Regular cardiac myocyte (primary cell): ENCODE data around the gene BRMS1L. TPM values are rescaled to one million over a fixed set of nuclear protein-coding genes. Genes with fewer than 3 reads are reported as not detected.

ENCODE experiments used
- total RNA-seq: library from RNA; depleted of rRNA; stranded (reverse); fragments of >200 nt; gene quantifications from 2 replicates; pipeline ENCODE4 v1.2.3, GENCODE V29; 2014

BRMS1L gene
- total RNA-seq, result 3.4 and 6.1 TPM in 2 replicates

GRCh38 chr14:35826218-35826951 lies at the start of gene BRMS1L:
Gene BRMS1L, plus strand, starts transcription at chr14:35826338. Its CDS starts 179 bp downstream, at chr14:35826517.

GRCh38 chr14:35808638-35809563 lies 17.2 kb upstream of the BRMS1L start, which contains the start of gene RALGAPA1:
Gene RALGAPA1, minus strand, starts transcription at chr14:35809295. Its CDS starts 460 bp downstream, at chr14:35808835.

Other genes starting within 250 kb of the BRMS1L start
- gene RALGAPA1, start 17.0 kb upstream of the BRMS1L start, total RNA-seq, result 21.7 and 35.0 TPM in 2 replicates